ENCODE measurements around the gene DUSP22.

Gene DUSP22

DNA sequence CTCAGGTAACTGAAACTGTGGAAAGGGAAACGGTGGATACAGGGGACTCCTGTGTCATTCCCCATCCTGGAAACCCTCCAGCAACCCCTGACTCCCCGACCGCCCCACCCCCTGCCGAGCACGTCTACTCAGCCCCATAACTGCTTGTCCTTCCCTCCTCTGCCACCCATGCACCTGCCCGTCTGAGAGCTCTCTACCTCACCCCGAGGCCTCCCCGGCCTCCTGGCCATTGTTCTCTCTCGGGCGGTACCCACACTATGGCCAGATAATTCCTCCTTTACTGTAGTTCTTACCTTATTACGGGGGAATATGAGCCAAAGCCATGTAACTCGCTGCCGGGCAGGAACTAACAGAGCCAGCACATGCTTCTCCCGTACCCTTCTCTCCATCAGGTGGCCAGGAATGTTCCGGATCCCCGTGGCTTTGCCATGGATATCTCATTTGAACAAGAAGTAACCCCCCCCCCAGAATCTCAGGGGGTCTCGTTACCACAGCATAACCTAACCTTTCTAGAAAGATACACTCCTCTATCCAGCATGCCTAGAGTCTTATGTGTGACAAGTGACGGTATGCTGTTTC, 94.5 kb downstream of the DUSP22 start:
- TF ChIP-seq, protein P1, sequence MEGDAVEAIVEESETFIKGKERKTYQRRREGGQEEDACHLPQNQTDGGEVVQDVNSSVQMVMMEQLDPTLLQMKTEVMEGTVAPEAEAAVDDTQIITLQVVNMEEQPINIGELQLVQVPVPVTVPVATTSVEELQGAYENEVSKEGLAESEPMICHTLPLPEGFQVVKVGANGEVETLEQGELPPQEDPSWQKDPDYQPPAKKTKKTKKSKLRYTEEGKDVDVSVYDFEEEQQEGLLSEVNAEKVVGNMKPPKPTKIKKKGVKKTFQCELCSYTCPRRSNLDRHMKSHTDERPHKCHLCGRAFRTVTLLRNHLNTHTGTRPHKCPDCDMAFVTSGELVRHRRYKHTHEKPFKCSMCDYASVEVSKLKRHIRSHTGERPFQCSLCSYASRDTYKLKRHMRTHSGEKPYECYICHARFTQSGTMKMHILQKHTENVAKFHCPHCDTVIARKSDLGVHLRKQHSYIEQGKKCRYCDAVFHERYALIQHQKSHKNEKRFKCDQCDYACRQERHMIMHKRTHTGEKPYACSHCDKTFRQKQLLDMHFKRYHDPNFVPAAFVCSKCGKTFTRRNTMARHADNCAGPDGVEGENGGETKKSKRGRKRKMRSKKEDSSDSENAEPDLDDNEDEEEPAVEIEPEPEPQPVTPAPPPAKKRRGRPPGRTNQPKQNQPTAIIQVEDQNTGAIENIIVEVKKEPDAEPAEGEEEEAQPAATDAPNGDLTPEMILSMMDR (IDR thresholded peaks at IDR 0.05; ENCODE audit: borderline replicate concordance, extremely low read depth, low read length, poor library complexity, severe bottlenecking) = no peak
- Histone ChIP-seq H3K4me2 (ENCODE audit: insufficient read depth, low read length) (no peak overlapping the region), H4K20me1 (ENCODE audit: insufficient read depth, low read length) (no peaks in the 10 kb centered on the region)

DNA sequence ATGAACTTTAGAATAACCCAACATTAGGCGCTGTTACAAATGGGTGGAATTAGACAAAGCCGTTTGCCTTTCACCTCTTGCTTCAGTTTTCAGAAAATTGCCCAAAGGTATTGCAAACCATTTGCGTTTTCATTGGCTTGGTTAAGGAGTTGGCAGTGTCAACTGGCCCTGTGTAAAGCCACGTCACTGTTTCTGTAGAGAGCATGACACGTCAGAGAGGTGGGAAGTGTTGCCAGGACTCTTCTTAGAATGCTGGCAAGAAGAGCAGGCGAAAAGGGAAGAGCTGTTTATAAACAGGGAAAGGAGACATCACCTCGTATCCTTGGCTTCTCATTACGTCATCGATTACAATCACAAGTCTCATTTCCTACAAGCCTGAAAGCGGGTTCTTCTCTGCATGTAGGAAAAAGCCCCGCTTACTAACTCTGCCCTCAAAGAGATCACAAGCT, 95.0 kb downstream of the DUSP22 start:
- Histone ChIP-seq H3K36me3 (ENCODE audit: insufficient read depth, low read length) (no peaks in the 10 kb centered on the region), H3K9ac (ENCODE audit: low read depth, low read length) (no peak overlapping the region), H2AFZ (ENCODE audit: low read depth, low read length) (no peak overlapping the region), H3K4me3 (ENCODE audit: low read depth in 1 of 2, low read length in 2 of 2) (no peak overlapping the region), H3K4me1 (ENCODE audit: insufficient read depth, low read length) (no peaks in the 10 kb centered on the region), H3K27me3 (ENCODE audit: insufficient read depth, low read length, poor library complexity) (peaks cover 3% of the 10 kb centered on the region), H3K9me3 (ENCODE audit: insufficient read depth, low read length, severe bottlenecking) (no peaks in the 10 kb centered on the region), H3K27ac (ENCODE audit: low read length) (no peak overlapping the region), H4K20me1 (ENCODE audit: insufficient read depth, low read length) (no peaks in the 10 kb centered on the region), H3K4me2 (ENCODE audit: insufficient read depth, low read length) (no peak overlapping the region), H3K79me2 (ENCODE audit: insufficient read depth, low read length) (no peaks in the 10 kb centered on the region)
- DNase-seq = no peak
- TF ChIP-seq EZH2 (IDR thresholded peaks at IDR 0.05; ENCODE audit: borderline replicate concordance, low read depth, low read length, severe bottlenecking) = no peak
- TF ChIP-seq, protein P1 (IDR thresholded peaks at IDR 0.05; ENCODE audit: borderline replicate concordance, extremely low read depth, low read length, poor library complexity, severe bottlenecking) = no peak
- ATAC-seq (ENCODE audit: insufficient read depth, low read depth) = no peak

More for the DNA sequence above, 94.5 kb downstream of the DUSP22 start:
- DNase-seq = no peak
- Histone ChIP-seq H2AFZ (ENCODE audit: low read depth, low read length) (no peak overlapping the region), H3K27me3 (ENCODE audit: insufficient read depth, low read length, poor library complexity) (peaks cover 3% of the 10 kb centered on the region), H3K79me2 (ENCODE audit: insufficient read depth, low read length) (no peaks in the 10 kb centered on the region), H3K27ac (ENCODE audit: low read length) (no peak overlapping the region), H3K4me1 (ENCODE audit: insufficient read depth, low read length) (no peaks in the 10 kb centered on the region), H3K36me3 (ENCODE audit: insufficient read depth, low read length) (no peaks in the 10 kb centered on the region), H3K9me3 (ENCODE audit: insufficient read depth, low read length, severe bottlenecking) (no peaks in the 10 kb centered on the region), H3K9ac (ENCODE audit: low read depth, low read length) (no peak overlapping the region), H3K4me3 (ENCODE audit: low read depth in 1 of 2, low read length in 2 of 2) (no peak overlapping the region)
- ATAC-seq (ENCODE audit: insufficient read depth, low read depth) = no peak

DNA sequence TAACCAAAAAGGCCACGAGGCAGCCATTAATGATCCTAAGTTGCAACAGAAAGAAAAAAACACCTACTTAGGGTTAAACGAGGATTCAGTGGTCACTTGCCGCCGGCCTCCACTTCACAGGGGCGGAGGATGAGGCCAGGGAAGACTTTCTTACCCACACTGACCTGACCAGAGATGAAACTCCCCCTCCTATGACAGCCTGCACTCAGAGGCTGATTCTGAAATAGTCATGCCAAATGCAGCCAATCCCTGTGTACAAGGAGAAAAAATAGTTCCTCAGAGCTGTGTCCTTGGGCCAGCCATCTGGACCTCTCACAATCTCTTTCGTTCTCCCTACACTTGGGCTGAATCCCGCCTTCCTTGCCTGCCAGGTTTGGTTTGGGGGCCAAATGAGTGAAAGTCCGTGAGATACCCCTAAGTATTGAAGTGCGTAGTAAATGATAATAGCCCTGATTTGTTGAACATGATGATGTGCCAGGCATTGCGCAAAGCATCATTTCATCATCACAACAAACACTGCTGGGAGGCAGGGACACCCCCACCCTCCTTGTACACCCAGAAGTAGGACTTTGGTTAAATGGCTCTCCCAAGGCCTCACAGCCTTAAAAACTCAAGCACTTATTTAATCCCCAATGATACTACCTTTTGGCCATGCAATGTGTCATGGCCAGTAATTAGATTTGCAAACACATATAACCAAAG, 96.1 kb downstream of the DUSP22 start:
- Histone ChIP-seq H3K9me3 (ENCODE audit: insufficient read depth, low read length, severe bottlenecking) (no peaks in the 10 kb centered on the region), H3K79me2 (ENCODE audit: insufficient read depth, low read length) (no peaks in the 10 kb centered on the region), H3K4me2 (ENCODE audit: insufficient read depth, low read length) (no peak overlapping the region), H3K9ac (ENCODE audit: low read depth, low read length) (no peak overlapping the region), H3K36me3 (ENCODE audit: insufficient read depth, low read length) (no peaks in the 10 kb centered on the region), H4K20me1 (ENCODE audit: insufficient read depth, low read length) (no peaks in the 10 kb centered on the region), H3K27me3 (ENCODE audit: insufficient read depth, low read length, poor library complexity) (peaks cover 3% of the 10 kb centered on the region), H3K27ac (ENCODE audit: low read length) (no peak overlapping the region), H3K4me1 (ENCODE audit: insufficient read depth, low read length) (no peaks in the 10 kb centered on the region), H2AFZ (ENCODE audit: low read depth, low read length) (no peak overlapping the region), H3K4me3 (ENCODE audit: low read depth in 1 of 2, low read length in 2 of 2) (no peak overlapping the region)
- TF ChIP-seq, protein P1 (IDR thresholded peaks at IDR 0.05; ENCODE audit: borderline replicate concordance, extremely low read depth, low read length, poor library complexity, severe bottlenecking) = no peak
- TF ChIP-seq EZH2 (IDR thresholded peaks at IDR 0.05; ENCODE audit: borderline replicate concordance, low read depth, low read length, severe bottlenecking) = no peak
- ATAC-seq (ENCODE audit: insufficient read depth, low read depth) = no peak
- DNase-seq = no peak

Data from DND-41 (cell line).